Measurements from ENCODE around the gene BGN. TPM values are rescaled to one million over a fixed set of nuclear protein-coding genes. Genes with fewer than 3 reads are reported as not detected.

The BGN gene
- total and polyA plus RNA-seq, 10 of the 15 experiments (the other 5 are each of a cell fraction or from before 2014, with no cell fraction given): 0.06 to 0.18 (median 0.12) TPM; not detected in 7

GRCh38 chrX:153551135-153551534 lies 56.4 kb downstream of the BGN start:
- H3K4me1 ChIP-seq (ENCODE audit: control insufficient read depth, insufficient read depth, low read length): no peaks in the 10 kb centered on the region
- RAD21 ChIA-PET (ENCODE audit: unreplicated experiment): no interaction called here
- H3K4me2 ChIP-seq (ENCODE audit: control insufficient read depth, insufficient read depth): no peak overlapping the region
- FAIRE-seq: no peak
- no peak overlapping the region for H2AFZ ChIP-seq (ENCODE audit: control insufficient read depth, low read depth, low read length)
- no peak overlapping the region for H3K4me3 ChIP-seq
- H3K36me3 ChIP-seq (ENCODE audit: control insufficient read depth in 2 of 2, insufficient read depth in 2 of 2, low read length in 1 of 2): no peaks in the 10 kb centered on the region
- intact Hi-C loops (cut with micrococcal nuclease; ENCODE audit: unreplicated experiment) (no loop called here), in situ Hi-C loops (cut with MboI) (loop anchor here (5.0 kb wide), 1 partner anchor 106 kb away; no protein-coding TSS in a partner anchor)
- POLR2A ChIA-PET: no interaction called here
- no peak for DNase-seq (ENCODE audit: low read depth, low spot score)
- no peaks in the 10 kb centered on the region for H3K9me3 ChIP-seq (replicated peaks; ENCODE audit: control insufficient read depth, insufficient read depth, low read length)
- no peaks in the 10 kb centered on the region for H4K20me1 ChIP-seq (ENCODE audit: control insufficient read depth, insufficient read depth)
- WGBS (ENCODE audit: insufficient coverage, insufficient replicate concordance, low lambda C conversion rate, missing lambda C conversion rate): 14% methylated on average over 5 of the region's 5 CpGs
- no peaks in the 10 kb centered on the region for H3K27me3 ChIP-seq (replicated peaks in 1 of 2; ENCODE audit: control insufficient read depth in 2 of 2, insufficient read depth in 2 of 2, low read length in 1 of 2)
- H3K27ac ChIP-seq (ENCODE audit: control insufficient read depth, insufficient read depth): no peak overlapping the region
- H3K9ac ChIP-seq (ENCODE audit: control insufficient read depth, insufficient read depth, low read length): no peak overlapping the region
- H3K79me2 ChIP-seq (ENCODE audit: control insufficient read depth, insufficient read depth, low read length): no peaks in the 10 kb centered on the region
- ATAC-seq: no peak
- SMC1A ChIA-PET (ENCODE audit: uncharacterized antibody, unreplicated experiment): interaction anchor here (0.9 kb wide), 1 partner anchor 116 kb away, joined by 3 read pairs; no protein-coding TSS in a partner anchor
- no TSS peak for BruUV-seq (replicated peaks)
- CTCF ChIA-PET: interaction anchor here (3.0 to 4.5 kb wide), 2 partner anchors 12 to 117 kb away, joined by 11 to 28 read pairs; no protein-coding TSS in a partner anchor
- TF ChIP-seq, protein P1, sequence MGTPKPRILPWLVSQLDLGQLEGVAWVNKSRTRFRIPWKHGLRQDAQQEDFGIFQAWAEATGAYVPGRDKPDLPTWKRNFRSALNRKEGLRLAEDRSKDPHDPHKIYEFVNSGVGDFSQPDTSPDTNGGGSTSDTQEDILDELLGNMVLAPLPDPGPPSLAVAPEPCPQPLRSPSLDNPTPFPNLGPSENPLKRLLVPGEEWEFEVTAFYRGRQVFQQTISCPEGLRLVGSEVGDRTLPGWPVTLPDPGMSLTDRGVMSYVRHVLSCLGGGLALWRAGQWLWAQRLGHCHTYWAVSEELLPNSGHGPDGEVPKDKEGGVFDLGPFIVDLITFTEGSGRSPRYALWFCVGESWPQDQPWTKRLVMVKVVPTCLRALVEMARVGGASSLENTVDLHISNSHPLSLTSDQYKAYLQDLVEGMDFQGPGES (IDR thresholded peaks at IDR 0.05): no peak
- TF ChIP-seq NR2F1 (conservative IDR thresholded peaks at IDR 0.05) (no peak), ZBTB40 (IDR thresholded peaks at IDR 0.05; ENCODE audit: borderline replicate concordance) (no peak), POLR2AphosphoS2 (IDR thresholded peaks at IDR 0.05; ENCODE audit: low read depth, low read length) (no peak), RAD21 (IDR thresholded peaks at IDR 0.05; ENCODE audit: insufficient read depth, low read depth, low read length) (no peak), IRF5 (IDR thresholded peaks at IDR 0.05; ENCODE audit: borderline replicate concordance) (no peak), NR2C2 (IDR thresholded peaks at IDR 0.05; ENCODE audit: borderline replicate concordance, control insufficient read depth, insufficient read length, low read depth) (no peak), TBL1XR1 (IDR thresholded peaks at IDR 0.05; ENCODE audit: low read depth, low read length) (no peak), HDGF (IDR thresholded peaks at IDR 0.05) (no peak), CHD4 (IDR thresholded peaks at IDR 0.05) (no peak), ZNF24 (IDR thresholded peaks at IDR 0.05) (no peak), NFXL1 (IDR thresholded peaks at IDR 0.05; ENCODE audit: borderline replicate concordance) (no peak), TARDBP (IDR thresholded peaks at IDR 0.05; ENCODE audit: borderline replicate concordance) (no peak)
- TF ChIP-seq, protein P2, sequence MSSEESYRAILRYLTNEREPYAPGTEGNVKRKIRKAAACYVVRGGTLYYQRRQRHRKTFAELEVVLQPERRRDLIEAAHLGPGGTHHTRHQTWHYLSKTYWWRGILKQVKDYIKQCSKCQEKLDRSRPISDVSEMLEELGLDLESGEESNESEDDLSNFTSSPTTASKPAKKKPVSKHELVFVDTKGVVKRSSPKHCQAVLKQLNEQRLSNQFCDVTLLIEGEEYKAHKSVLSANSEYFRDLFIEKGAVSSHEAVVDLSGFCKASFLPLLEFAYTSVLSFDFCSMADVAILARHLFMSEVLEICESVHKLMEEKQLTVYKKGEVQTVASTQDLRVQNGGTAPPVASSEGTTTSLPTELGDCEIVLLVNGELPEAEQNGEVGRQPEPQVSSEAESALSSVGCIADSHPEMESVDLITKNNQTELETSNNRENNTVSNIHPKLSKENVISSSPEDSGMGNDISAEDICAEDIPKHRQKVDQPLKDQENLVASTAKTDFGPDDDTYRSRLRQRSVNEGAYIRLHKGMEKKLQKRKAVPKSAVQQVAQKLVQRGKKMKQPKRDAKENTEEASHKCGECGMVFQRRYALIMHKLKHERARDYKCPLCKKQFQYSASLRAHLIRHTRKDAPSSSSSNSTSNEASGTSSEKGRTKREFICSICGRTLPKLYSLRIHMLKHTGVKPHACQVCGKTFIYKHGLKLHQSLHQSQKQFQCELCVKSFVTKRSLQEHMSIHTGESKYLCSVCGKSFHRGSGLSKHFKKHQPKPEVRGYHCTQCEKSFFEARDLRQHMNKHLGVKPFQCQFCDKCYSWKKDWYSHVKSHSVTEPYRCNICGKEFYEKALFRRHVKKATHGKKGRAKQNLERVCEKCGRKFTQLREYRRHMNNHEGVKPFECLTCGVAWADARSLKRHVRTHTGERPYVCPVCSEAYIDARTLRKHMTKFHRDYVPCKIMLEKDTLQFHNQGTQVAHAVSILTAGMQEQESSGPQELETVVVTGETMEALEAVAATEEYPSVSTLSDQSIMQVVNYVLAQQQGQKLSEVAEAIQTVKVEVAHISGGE (CRISPR knock-in tag; IDR thresholded peaks at IDR 0.05): no peak

All from GM12878 (cell line).